ENCODE data around the gene LANCL2. TPM values are rescaled to one million over a fixed set of nuclear protein-coding genes. Genes with fewer than 3 reads are reported as not detected.

Gene LANCL2
- total and polyA plus RNA-seq, 3 experiments from 2014 or later: 7.4 to 24.1 (median 22.1) TPM

DNA sequence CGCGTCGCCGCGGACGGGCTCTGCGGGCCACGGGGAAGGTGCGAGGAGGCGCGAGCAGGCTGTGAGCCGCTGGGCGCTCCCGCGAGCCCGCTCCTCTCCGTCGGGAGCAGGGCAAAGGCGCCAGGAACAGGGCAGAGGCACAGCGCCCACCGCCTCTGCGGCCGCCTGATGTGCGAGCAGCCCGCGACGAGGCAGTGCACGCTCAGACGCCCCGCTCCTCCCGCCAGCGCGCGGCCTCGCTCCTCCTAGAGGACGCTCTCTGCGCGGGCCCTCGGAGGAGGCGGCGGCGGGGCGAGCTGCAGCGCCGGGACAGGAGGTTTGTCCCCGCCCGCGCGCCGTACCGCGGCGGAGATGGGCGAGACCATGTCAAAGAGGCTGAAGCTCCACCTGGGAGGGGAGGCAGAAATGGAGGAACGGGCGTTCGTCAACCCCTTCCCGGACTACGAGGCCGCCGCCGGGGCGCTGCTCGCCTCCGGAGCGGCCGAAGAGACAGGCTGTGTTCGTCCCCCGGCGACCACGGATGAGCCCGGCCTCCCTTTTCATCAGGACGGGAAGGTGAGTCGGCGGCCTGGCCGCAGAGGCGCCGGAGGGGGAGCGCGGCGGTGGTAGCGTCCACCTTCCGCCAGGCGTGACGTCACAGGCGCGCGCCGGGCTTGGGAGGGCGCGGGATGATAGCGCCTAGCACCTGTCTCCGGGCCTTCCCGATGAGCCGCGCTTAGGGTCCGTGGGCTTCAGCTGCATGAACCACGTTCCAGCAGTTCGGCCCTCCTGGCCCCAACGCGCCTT lies 731 bp downstream of the LANCL2 start:
- Histone ChIP-seq H3K4me1 (ENCODE audit: insufficient read depth, low read length) (peaks cover 25% of the 10 kb centered on the region), H3K36me3 (ENCODE audit: insufficient read depth, low read length) (no peaks in the 10 kb centered on the region), H3K27ac (ENCODE audit: low read depth, low read length) (peak overlapping the region; percentile 98), H3K27me3 (ENCODE audit: insufficient read depth, low read length, poor library complexity, severe bottlenecking) (no peaks in the 10 kb centered on the region), H3K9me3 (ENCODE audit: low read length) (no peaks in the 10 kb centered on the region), H3K4me3 (ENCODE audit: low read length) (peak overlapping the region; percentile 100)
- peaks cover 8 to 29% (median 20%) of the 10 kb centered on the region in 3 donors for H3K4me1 Mint-ChIP-seq
- H3K27ac Mint-ChIP-seq: peak overlapping the region in 7 of 8 donors; percentile 98 to 99 (median 99)
- peaks cover 0 to 14% (median 0%) of the 10 kb centered on the region in 3 donors for H3K36me3 Mint-ChIP-seq
- no peaks in the 10 kb centered on the region for H3K9me3 Mint-ChIP-seq
- H3K4me3 Mint-ChIP-seq: peak overlapping the region in 6 of 7 donors; percentile 94 to 96 (median 95)
- CTCF ChIA-PET: interaction anchor here (0.7 to 2.4 kb wide), 15 partner anchors 9 to 207 kb away, joined by 3 to 25 read pairs (median 3); partner anchors contain the start of gene VOPP1
- DNase-seq: peak; percentile 93 to 99 (median 97)
- H3K27me3 Mint-ChIP-seq: peaks cover 0 to 4% of the 10 kb centered on the region in 2 donors
- POLR2A ChIA-PET: interaction anchor here (0.6 to 2.1 kb wide), 8 partner anchors 57 to 741 kb away, joined by 3 to 26 read pairs (median 4); partner anchors contain the start of genes CHCHD2, SEC61G and SUMF2

DNA sequence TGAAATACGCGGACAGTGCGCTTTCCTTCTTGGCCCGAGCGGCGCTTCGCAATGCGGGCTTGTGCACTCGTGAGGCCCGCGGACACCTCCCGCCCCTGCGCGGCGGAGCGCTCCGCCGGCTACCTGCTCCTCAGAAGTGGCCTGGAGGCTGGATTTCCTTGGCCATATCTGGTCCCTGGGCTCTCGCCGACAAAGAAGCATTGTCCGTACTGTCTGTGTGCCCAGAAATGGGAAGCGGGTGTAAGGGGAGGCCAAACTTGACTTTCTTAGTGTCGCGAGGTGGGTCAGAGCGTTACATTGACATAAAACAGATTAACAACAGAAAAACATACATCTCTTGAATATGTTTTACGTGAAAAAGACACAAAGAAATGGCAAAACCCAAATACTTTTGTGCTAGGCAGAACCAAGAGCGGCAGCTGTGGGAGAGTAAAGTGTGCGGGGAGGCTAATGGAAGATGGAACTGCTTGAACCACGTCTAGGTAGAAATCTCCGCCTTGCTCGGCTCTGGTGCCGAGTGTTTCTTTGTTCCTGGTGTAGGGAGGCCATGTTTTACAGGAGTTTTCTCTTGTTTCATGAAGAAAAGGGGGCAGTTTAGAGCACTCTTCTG lies 1.4 kb downstream of the LANCL2 start:
- peak in 1 of 5 donors; percentile 11 for DNase-seq
- Mint-ChIP-seq H3K27me3 (peaks cover 0 to 4% of the 10 kb centered on the region in 2 donors), H3K4me1 (peaks cover 8 to 29% (median 23%) of the 10 kb centered on the region in 3 donors), H3K36me3 (peaks cover 0 to 14% (median 0%) of the 10 kb centered on the region in 3 donors), H3K27ac (peak overlapping the region in 7 of 8 donors; percentile 98 to 99 (median 99)), H3K9me3 (no peaks in the 10 kb centered on the region), H3K4me3 (peak overlapping the region in 6 of 7 donors; percentile 94 to 96 (median 95))
- Histone ChIP-seq H3K27me3 (ENCODE audit: insufficient read depth, low read length, poor library complexity, severe bottlenecking) (no peaks in the 10 kb centered on the region), H3K9me3 (ENCODE audit: low read length) (no peaks in the 10 kb centered on the region), H3K4me3 (ENCODE audit: low read length) (peak overlapping the region; percentile 100), H3K4me1 (ENCODE audit: insufficient read depth, low read length) (peaks cover 25% of the 10 kb centered on the region), H3K27ac (ENCODE audit: low read depth, low read length) (peak overlapping the region; percentile 98), H3K36me3 (ENCODE audit: insufficient read depth, low read length) (no peaks in the 10 kb centered on the region)
- ChIA-PET POLR2A (interaction anchor here (0.6 to 2.1 kb wide), 6 partner anchors 57 to 740 kb away, joined by 4 to 26 read pairs (median 6); partner anchors contain the start of genes CHCHD2 and SEC61G), CTCF (interaction anchor here (0.7 to 2.4 kb wide), 13 partner anchors 8 to 206 kb away, joined by 3 to 25 read pairs (median 3); partner anchors contain the start of gene VOPP1)

DNA sequence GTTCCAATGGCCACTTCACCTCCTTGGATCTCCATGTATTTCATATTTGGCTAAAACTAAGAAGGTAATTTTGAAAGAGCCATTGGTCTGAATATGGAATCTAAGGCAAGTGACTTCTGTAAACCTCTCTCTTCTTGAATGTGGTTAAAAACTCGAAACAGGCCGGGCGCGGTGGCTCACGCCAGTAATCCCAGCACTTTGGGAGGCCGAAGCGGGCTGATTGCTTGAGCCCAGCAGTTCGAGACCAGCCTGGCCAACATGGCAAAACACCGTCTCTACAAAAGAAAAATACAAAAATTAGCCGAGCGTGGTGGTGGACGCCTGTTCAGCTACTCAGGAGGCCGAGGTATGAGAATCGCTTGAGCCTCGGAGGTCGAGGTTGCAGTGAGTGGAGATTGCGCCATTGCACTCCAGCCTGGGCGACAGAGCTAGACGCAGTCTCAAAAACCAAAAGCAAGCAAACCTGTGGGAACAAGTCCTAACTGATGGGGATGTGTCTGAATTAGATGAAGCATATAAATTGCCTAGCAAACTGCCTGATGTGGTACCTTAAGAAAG lies 2.2 kb downstream of the LANCL2 start:
- Histone ChIP-seq H3K36me3 (ENCODE audit: insufficient read depth, low read length) (no peaks in the 10 kb centered on the region), H3K27me3 (ENCODE audit: insufficient read depth, low read length, poor library complexity, severe bottlenecking) (no peaks in the 10 kb centered on the region), H3K27ac (ENCODE audit: low read depth, low read length) (peak overlapping the region; percentile 98), H3K4me3 (ENCODE audit: low read length) (peak overlapping the region; percentile 100), H3K9me3 (ENCODE audit: low read length) (no peaks in the 10 kb centered on the region), H3K4me1 (ENCODE audit: insufficient read depth, low read length) (peaks cover 25% of the 10 kb centered on the region)
- POLR2A ChIA-PET: no interaction called here
- Mint-ChIP-seq H3K27me3 (peaks cover 0 to 4% of the 10 kb centered on the region in 2 donors), H3K36me3 (peaks cover 0 to 14% (median 0%) of the 10 kb centered on the region in 3 donors), H3K9me3 (no peaks in the 10 kb centered on the region), H3K27ac (peak overlapping the region in 7 of 8 donors; percentile 6 to 99 (median 99)), H3K4me3 (peak overlapping the region in 6 of 7 donors; percentile 94 to 96 (median 95)), H3K4me1 (peaks cover 8 to 29% (median 23%) of the 10 kb centered on the region in 3 donors)
- CTCF ChIA-PET: interaction anchor here (2.4 kb wide), 1 partner anchor 58 kb away, joined by 25 read pairs; no protein-coding TSS in a partner anchor
- no peak for DNase-seq

DNA sequence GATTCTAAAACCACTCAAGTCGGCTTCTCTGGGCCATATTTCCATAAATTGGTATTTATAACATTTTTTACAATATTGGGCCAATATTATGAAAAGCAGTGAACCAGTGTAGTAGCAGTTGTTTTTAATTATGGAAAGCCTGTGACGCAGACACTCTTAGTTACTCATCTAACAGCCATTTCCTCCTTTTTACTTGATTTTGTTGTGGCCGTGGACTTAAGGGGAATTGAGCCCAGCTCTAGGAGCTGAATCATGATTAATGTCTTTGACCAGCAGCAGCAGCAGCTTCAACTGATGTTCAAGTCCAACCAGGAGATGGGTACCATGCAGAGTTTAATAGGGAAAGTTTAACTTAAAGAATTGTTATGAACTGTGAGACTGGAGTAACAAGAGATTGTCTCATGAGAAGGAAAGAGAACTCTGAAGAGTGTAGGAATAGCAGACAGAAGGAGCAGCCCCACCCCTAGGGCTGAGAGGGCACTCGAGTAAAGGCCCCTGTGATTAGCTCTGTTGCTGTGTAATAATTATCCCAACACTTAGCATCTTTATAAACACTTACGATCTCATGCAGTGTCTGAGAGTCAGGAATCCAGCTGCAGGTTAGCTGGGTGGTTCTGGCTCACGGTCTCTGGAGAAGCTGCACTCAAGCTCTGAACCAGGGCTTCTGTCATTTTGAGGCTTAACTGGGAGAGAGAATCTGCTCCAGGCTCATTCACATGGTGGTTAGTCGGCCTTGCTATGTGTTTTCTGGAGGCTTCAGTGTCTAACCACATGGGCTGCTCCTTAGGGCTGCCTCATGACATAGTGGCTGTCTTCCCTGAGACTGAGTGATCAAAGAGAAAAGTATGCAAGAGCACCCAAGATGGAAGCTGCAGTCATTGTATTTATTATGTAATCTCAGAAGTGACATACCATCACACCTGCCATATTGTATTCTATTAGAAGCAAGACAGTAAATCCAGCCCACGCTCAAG lies 4.6 kb downstream of the LANCL2 start:
- ChIA-PET POLR2A (no interaction called here), CTCF (no interaction called here)
- H3K9me3 Mint-ChIP-seq: no peaks in the 10 kb centered on the region
- Histone ChIP-seq H3K9me3 (ENCODE audit: low read length) (no peaks in the 10 kb centered on the region), H3K36me3 (ENCODE audit: insufficient read depth, low read length) (no peaks in the 10 kb centered on the region), H3K27ac (ENCODE audit: low read depth, low read length) (no peak overlapping the region), H3K4me1 (ENCODE audit: insufficient read depth, low read length) (peaks cover 19% of the 10 kb centered on the region), H3K27me3 (ENCODE audit: insufficient read depth, low read length, poor library complexity, severe bottlenecking) (no peaks in the 10 kb centered on the region), H3K4me3 (ENCODE audit: low read length) (no peak overlapping the region)
- H3K4me3 Mint-ChIP-seq: peak overlapping the region in 3 of 7 donors; percentile 4 to 25 (median 18)
- peak overlapping the region in 5 of 8 donors; percentile 19 to 65 (median 26) for H3K27ac Mint-ChIP-seq
- H3K4me1 Mint-ChIP-seq: peaks cover 5 to 27% (median 19%) of the 10 kb centered on the region in 3 donors
- DNase-seq: no peak
- peaks cover 0 to 4% of the 10 kb centered on the region in 2 donors for H3K27me3 Mint-ChIP-seq
- H3K36me3 Mint-ChIP-seq: peaks cover 0 to 14% (median 0%) of the 10 kb centered on the region in 3 donors

DNA sequence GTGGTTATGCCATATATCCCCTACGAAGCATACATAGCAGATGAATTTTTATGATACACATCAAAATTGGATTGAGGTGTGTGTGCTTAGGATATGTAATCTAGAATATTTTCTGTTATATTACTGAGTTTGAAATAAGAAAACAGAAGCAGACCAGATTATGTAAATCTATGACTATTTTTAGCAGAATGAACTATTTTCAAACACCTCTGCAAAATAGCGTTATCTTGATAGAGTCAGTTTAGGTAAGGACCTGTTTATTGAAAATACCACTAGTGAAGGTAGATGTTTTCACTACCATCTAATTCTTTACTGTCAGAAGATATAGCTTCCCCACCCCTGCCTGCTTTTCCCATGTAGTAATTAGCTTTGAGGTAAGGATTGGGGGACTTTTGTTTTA lies 9.1 kb downstream of the LANCL2 start:
- Mint-ChIP-seq H3K27me3 (no peaks in the 10 kb centered on the region), H3K9me3 (no peaks in the 10 kb centered on the region), H3K4me3 (peak overlapping the region in 1 of 7 donors; percentile 1), H3K27ac (no peak overlapping the region), H3K4me1 (peaks cover 0 to 12% (median 7%) of the 10 kb centered on the region in 3 donors), H3K36me3 (peaks cover 0 to 2% (median 0%) of the 10 kb centered on the region in 3 donors)
- Histone ChIP-seq H3K27me3 (ENCODE audit: insufficient read depth, low read length, poor library complexity, severe bottlenecking) (no peaks in the 10 kb centered on the region), H3K9me3 (ENCODE audit: low read length) (no peaks in the 10 kb centered on the region), H3K27ac (ENCODE audit: low read depth, low read length) (no peak overlapping the region), H3K4me1 (ENCODE audit: insufficient read depth, low read length) (no peaks in the 10 kb centered on the region), H3K36me3 (ENCODE audit: insufficient read depth, low read length) (no peaks in the 10 kb centered on the region), H3K4me3 (ENCODE audit: low read length) (no peak overlapping the region)
- ChIA-PET CTCF (interaction anchor here (1.3 to 3.6 kb wide), 3 partner anchors 9 to 119 kb away, joined by 4 to 9 read pairs (median 9); partner anchors contain the start of gene LANCL2), POLR2A (no interaction called here)
- no peak for DNase-seq

DNA sequence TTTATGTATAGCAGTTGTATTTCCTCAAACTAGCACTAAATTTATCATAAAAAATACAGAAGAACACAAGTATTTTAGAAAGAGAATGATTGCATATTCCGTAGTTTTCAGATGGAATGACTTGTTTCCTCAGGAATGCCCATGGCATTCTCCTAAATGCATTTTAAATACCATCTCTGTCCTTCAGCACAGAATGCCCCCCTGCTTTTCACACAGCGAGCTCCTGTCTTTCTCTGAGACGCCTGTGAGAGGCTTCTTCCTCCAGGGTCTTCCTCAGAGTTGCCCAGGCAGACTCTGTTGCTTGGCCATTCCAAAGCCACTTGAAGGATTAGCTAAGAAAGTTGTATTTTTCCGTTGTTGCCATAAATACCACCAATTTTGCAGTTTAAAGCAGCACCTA lies 10.1 kb downstream of the LANCL2 start:
- ChIA-PET POLR2A (no interaction called here), CTCF (interaction anchor here (1.3 to 2.3 kb wide), 3 partner anchors 8 to 95 kb away, joined by 4 to 9 read pairs (median 5); partner anchors contain the start of gene LANCL2)
- Mint-ChIP-seq H3K27me3 (no peaks in the 10 kb centered on the region), H3K27ac (no peak overlapping the region), H3K4me1 (peaks cover 0 to 9% (median 6%) of the 10 kb centered on the region in 3 donors), H3K36me3 (peaks cover 0 to 2% (median 0%) of the 10 kb centered on the region in 3 donors), H3K9me3 (no peaks in the 10 kb centered on the region), H3K4me3 (no peak overlapping the region)
- H3K27me3 ChIP-seq (ENCODE audit: insufficient read depth, low read length, poor library complexity, severe bottlenecking): no peaks in the 10 kb centered on the region
- H3K4me1 ChIP-seq (ENCODE audit: insufficient read depth, low read length): no peaks in the 10 kb centered on the region
- no peaks in the 10 kb centered on the region for H3K36me3 ChIP-seq (ENCODE audit: insufficient read depth, low read length)
- H3K9me3 ChIP-seq (ENCODE audit: low read length): no peaks in the 10 kb centered on the region
- H3K4me3 ChIP-seq (ENCODE audit: low read length): no peak overlapping the region
- no peak overlapping the region for H3K27ac ChIP-seq (ENCODE audit: low read depth, low read length)
- no peak for DNase-seq
